H1 (cell line): ENCODE results near the gene EPHA6. TPM values are rescaled to one million over a fixed set of nuclear protein-coding genes. Genes with fewer than 3 reads are reported as not detected.

ENCODE experiments used
- CTCF ChIA-PET: fragments of 300-600 bp; sonication (Branson Sonifier 250); formaldehyde crosslinking; loops from one replicate; lab custom pipeline; 2021; ENCODE audit not compliant: partially characterized antibody; lab: Charles Lee
- POLR2A ChIA-PET: fragments of 300-600 bp; sonication (Branson Sonifier 250); formaldehyde crosslinking; loops from one replicate; lab custom pipeline; 2021; ENCODE audit warnings: inconsistent platforms; ENCODE audit not compliant: partially characterized antibody; lab: Charles Lee
- DNase-seq, 2 experiments: peaks; one replicate each; pipeline versions ENCODE4 v3.0.0 to v3.0.0-alpha.2; 2010 to 2022; ENCODE audit warnings: low spot score in 2 of 2, low read depth in 1 of 2, mixed read lengths in 1 of 2
- FAIRE-seq: peaks from 2 replicates; lab custom pipeline; 2011; peaks lifted over from hg19 to GRCh38; lab: Jason Lieb, UNC
- H2AFZ ChIP-seq: 2 replicates; pipeline ENCODE4 v1.8.1; 2012; ENCODE audit warnings: low read length, inconsistent platforms
- H2AK5ac ChIP-seq: 2 replicates; pipeline ENCODE4 v1.6.1; 2013; ENCODE audit warnings: low read depth, low read length
- H2BK120ac ChIP-seq: replicated peaks from 2 replicates; pipeline ENCODE3; 2013; ENCODE audit warnings: low read depth, low read length, inconsistent platforms
- H2BK12ac ChIP-seq: 2 replicates; pipeline ENCODE4 v1.6.1; 2013; ENCODE audit warnings: low read depth, low read length
- H2BK15ac ChIP-seq: 2 replicates; pipeline ENCODE4 v1.6.1; 2013; ENCODE audit warnings: low read length
- H2BK20ac ChIP-seq: 2 replicates; pipeline ENCODE4 v1.6.1; 2013; ENCODE audit warnings: low read length
- H2BK5ac ChIP-seq: 2 replicates; pipeline ENCODE4 v1.6.1; 2013; ENCODE audit warnings: low read depth, low read length
- H3K14ac ChIP-seq: 2 replicates; pipeline ENCODE4 v1.6.1; 2013; ENCODE audit warnings: inconsistent platforms; ENCODE audit not compliant: insufficient read length
- H3K18ac ChIP-seq: 2 replicates; pipeline ENCODE4 v1.6.1; 2013; ENCODE audit warnings: low read length; ENCODE audit errors: extremely low read depth
- H3K23ac ChIP-seq: 2 replicates; pipeline ENCODE4 v1.6.1; 2013; ENCODE audit warnings: inconsistent platforms; ENCODE audit not compliant: insufficient read length
- H3K23me2 ChIP-seq: 2 replicates; pipeline ENCODE4 v1.6.1; 2013; ENCODE audit warnings: low read depth, low read length
- H3K27ac ChIP-seq: 2 replicates; pipeline ENCODE4 v1.6.1; 2011; ENCODE audit warnings: low read depth, low read length, inconsistent platforms
- H3K27me3 ChIP-seq, 4 experiments: replicated peaks in 1 of 4; 1 replicate in 1 of 4; 2 replicates in 3 of 4; pipeline versions ENCODE4 v1.6.1 to v1.8.1; 2011 to 2013; ENCODE audit warnings: low read length in 3 of 4, mild to moderate bottlenecking in 3 of 4, inconsistent platforms in 2 of 4, mixed read lengths in 2 of 4, moderate library complexity in 1 of 4; ENCODE audit not compliant: control insufficient read depth in 3 of 4, insufficient read depth in 3 of 4; ENCODE audit errors: extremely low read depth in 1 of 4
- H3K36me3 ChIP-seq, 4 experiments: 2 replicates each; pipeline versions ENCODE4 v1.6.1 to v1.8.1; 2011 to 2013; ENCODE audit warnings: mild to moderate bottlenecking in 4 of 4, low read length in 3 of 4, moderate library complexity in 2 of 4, control low read depth in 1 of 4, inconsistent platforms in 1 of 4; ENCODE audit not compliant: insufficient read depth in 4 of 4, control insufficient read depth in 2 of 4
- H3K4ac ChIP-seq: replicated peaks from 2 replicates; pipeline ENCODE3; 2013; ENCODE audit warnings: low read length, low read depth, mixed read lengths, inconsistent platforms; ENCODE audit not compliant: insufficient read length
- H3K4me1 ChIP-seq, 4 experiments: replicated peaks in 1 of 4; 1 replicate in 1 of 4; 2 replicates in 3 of 4; pipeline versions ENCODE4 v1.6.1 to v1.8.1; 2011 to 2013; ENCODE audit warnings: low read length in 3 of 4, inconsistent platforms in 2 of 4, mixed read lengths in 1 of 4; ENCODE audit not compliant: insufficient read depth in 4 of 4, control insufficient read depth in 3 of 4
- H3K4me2 ChIP-seq, 2 experiments: 2 replicates each; pipeline versions ENCODE4 v1.6.1 to v1.8.1; 2011 to 2013; ENCODE audit warnings: low read depth in 2 of 2, low read length in 2 of 2, control low read depth in 1 of 2, inconsistent platforms in 1 of 2, mild to moderate bottlenecking in 1 of 2; ENCODE audit not compliant: insufficient read depth in 1 of 2
- H3K4me3 ChIP-seq, 4 experiments: fragments of 200-600, 300-600 bp in 1 of 4; sonication (generic), shearing (Covaris generic), sonication (Bioruptor Twin) in 1 of 4; 2 replicates each; pipeline versions ENCODE4 v1.5.1 to v1.8.1; 2011 to 2016; ENCODE audit warnings: low read length in 4 of 4, low read depth in 3 of 4, control low read depth in 2 of 4, inconsistent platforms in 2 of 4, mild to moderate bottlenecking in 2 of 4, mixed read lengths in 1 of 4, moderate library complexity in 1 of 4; ENCODE audit not compliant: insufficient read depth in 2 of 4; ENCODE audit errors: extremely low read depth in 1 of 4
- H3K56ac ChIP-seq: replicated peaks from 2 replicates; pipeline ENCODE3; 2013; ENCODE audit warnings: low read depth, mild to moderate bottlenecking, mixed read lengths, low read length, inconsistent platforms; ENCODE audit not compliant: insufficient read length
- H3K79me1 ChIP-seq: 2 replicates; pipeline ENCODE4 v1.6.1; 2013; ENCODE audit warnings: low read depth, low read length, control low read depth
- H3K79me2 ChIP-seq, 2 experiments: 2 replicates each; pipeline versions ENCODE4 v1.6.1 to v1.8.1; 2012 to 2013; ENCODE audit warnings: low read length in 2 of 2, mild to moderate bottlenecking in 2 of 2, inconsistent platforms in 1 of 2; ENCODE audit not compliant: insufficient read depth in 2 of 2, control insufficient read depth in 1 of 2
- H3K9ac ChIP-seq, 4 experiments: replicated peaks in 1 of 4; 1 replicate in 1 of 4; 2 replicates in 3 of 4; pipeline versions ENCODE4 v1.6.1 to v1.8.1; 2011 to 2013; ENCODE audit warnings: low read depth in 3 of 4, low read length in 3 of 4, control low read depth in 2 of 4, mild to moderate bottlenecking in 2 of 4, moderate library complexity in 2 of 4, inconsistent platforms in 1 of 4; ENCODE audit errors: extremely low read depth in 1 of 4
- H3K9me3 ChIP-seq, 2 experiments: 2 replicates each; pipeline versions ENCODE4 v1.6.1 to v1.8.1; 2012 to 2013; ENCODE audit warnings: mild to moderate bottlenecking in 2 of 2, moderate library complexity in 2 of 2, control low read depth in 1 of 2, inconsistent platforms in 1 of 2, low read depth in 1 of 2, low read length in 1 of 2, mixed read lengths in 1 of 2; ENCODE audit not compliant: insufficient read depth in 2 of 2
- H4K20me1 ChIP-seq, 2 experiments: replicated peaks in 1 of 2; 2 replicates each; pipeline versions ENCODE3 to v1.8.1; 2011 to 2013; ENCODE audit warnings: inconsistent platforms in 2 of 2, low read length in 2 of 2, mild to moderate bottlenecking in 1 of 2; ENCODE audit not compliant: insufficient read depth in 2 of 2, control insufficient read depth in 1 of 2
- H4K5ac ChIP-seq: 2 replicates; pipeline ENCODE4 v1.6.1; 2013; ENCODE audit warnings: low read length, low read depth, mixed read lengths, inconsistent platforms; ENCODE audit not compliant: insufficient read length
- H4K8ac ChIP-seq: 2 replicates; pipeline ENCODE4 v1.8.0; 2013; ENCODE audit warnings: mild to moderate bottlenecking, moderate library complexity, low read length, inconsistent platforms; ENCODE audit not compliant: insufficient read depth; ENCODE audit errors: extremely low read depth
- H4K91ac ChIP-seq: replicated peaks from 2 replicates; pipeline ENCODE3; 2013; ENCODE audit warnings: low read length, mixed read lengths, inconsistent platforms; ENCODE audit not compliant: insufficient read length
- KDM4A ChIP-seq: IDR thresholded peaks from one replicate; pipeline ENCODE4 v1.7.1; 2012; ENCODE audit warnings: low read depth, mild to moderate bottlenecking, moderate library complexity, low read length, inconsistent platforms; ENCODE audit not compliant: severe bottlenecking
- KDM5A ChIP-seq: fragments of 200-600 bp; IDR thresholded peaks from 2 replicates; pipeline ENCODE4 v1.7.1; 2012; ENCODE audit warnings: mild to moderate bottlenecking, low read length, inconsistent platforms, mixed read lengths
- MAFK ChIP-seq: IDR thresholded peaks from 2 replicates; pipeline ENCODE4 v1.6.1; 2012; ENCODE audit warnings: low read depth, mild to moderate bottlenecking, improper control_type of control experiment, low read length
- MAX ChIP-seq: IDR thresholded peaks from 2 replicates; pipeline ENCODE4 v1.6.1; 2012; ENCODE audit warnings: inconsistent platforms
- TEAD4 ChIP-seq: IDR thresholded peaks from 2 replicates; pipeline ENCODE4 v1.6.1; 2012; ENCODE audit warnings: low read depth, low read length, inconsistent platforms, mixed read lengths
- WGBS, 2 experiments: shearing (Covaris generic) in 1 of 2; methylation state at CpG; one replicate each; pipeline versions ENCODE4 v1.1.6 to v1.1.7; 2013 to 2015; ENCODE audit warnings: low lambda C conversion rate in 2 of 2, mixed read lengths in 2 of 2, inconsistent platforms in 1 of 2, low coverage in 1 of 2, missing lambda C conversion rate in 1 of 2; ENCODE audit not compliant: insufficient replicate concordance in 2 of 2, insufficient coverage in 1 of 2, insufficient read length in 1 of 2; ENCODE audit errors: extremely low coverage in 1 of 2, missing lambda C conversion rate in 1 of 2; 5-methylcytosine and 5-hydroxymethylcytosine counted together
- polyA plus RNA-seq, 7 experiments: library from polyadenylated mRNA; depleted of rRNA in 3 of 7; stranded (reverse) in 5 of 7; unstranded in 2 of 7; fragments of >200 nt in 5 of 7; fragments of 200-250 nt in 2 of 7; gene quantifications; 1 replicate in 5 of 7; 2 replicates in 1 of 7; 4 replicates in 1 of 7; pipeline versions ENCODE4 v1.2.1 to v1.2.3, GENCODE V29; 2011 to 2013; ENCODE audit warnings: missing spikeins in 2 of 7, mixed read lengths in 2 of 7
- total RNA-seq: library from RNA; stranded (reverse); fragmentation: NEBNext Ultra II Directional; extraction: Animal tissue kit (Norgen Biotek cat#: 25700); gene quantifications from 2 replicates; pipeline ENCODE4 v1.2.1, GENCODE V29; 2021

The EPHA6 gene
- total and polyA plus RNA-seq, 2 of the 8 experiments (the other 6 are each of a cell fraction or from before 2014, with no cell fraction given) = 0.83 to 3.2 TPM

GRCh38 chr3:96814651-96815567 lies 515 bp downstream of the EPHA6 start:
- peak overlapping the region; percentile 91; the same call in 1 of the 2 replicates for H2AFZ ChIP-seq
- 0 out of 2 replicates have a peak overlapping the region, but pooled peaks have one; percentile 41 for H3K18ac ChIP-seq
- no peak overlapping the region for H2BK5ac ChIP-seq
- no peak for TF ChIP-seq TEAD4
- peak; percentile 71 for TF ChIP-seq KDM4A
- no peak for TF ChIP-seq KDM5A
- no peak for TF ChIP-seq MAFK
- peak; percentile 19 for TF ChIP-seq MAX
- H3K9ac ChIP-seq = no peak overlapping the region
- H3K36me3 ChIP-seq = no peaks in the 10 kb centered on the region
- no peak overlapping the region for H3K56ac ChIP-seq
- H3K27me3 ChIP-seq = peaks cover 0 to 30% (median 20%) of the 10 kb centered on the region in 4 experiments; a peak in 6 of 7 replicates
- no peaks in the 10 kb centered on the region for H3K79me1 ChIP-seq
- H2BK120ac ChIP-seq = no peak overlapping the region
- peaks cover 0 to 3% (median 0%) of the 10 kb centered on the region in 4 experiments; a peak in 2 of 7 replicates for H3K4me1 ChIP-seq
- peaks cover 20% of the 10 kb centered on the region for H3K23me2 ChIP-seq
- no peaks in the 10 kb centered on the region for H4K20me1 ChIP-seq
- H4K91ac ChIP-seq = no peak overlapping the region
- 10% methylated on average over 28 of the region's 50 CpGs; no CpG with 5 or more reads in 1 of the 2 experiments for WGBS, 2 experiments
- H2BK12ac ChIP-seq = no peak overlapping the region
- H2BK20ac ChIP-seq = no peak overlapping the region
- no peaks in the 10 kb centered on the region for H3K9me3 ChIP-seq
- no peak overlapping the region for H3K27ac ChIP-seq
- ChIA-PET CTCF (interaction anchor here (1.0 to 1.4 kb wide), 3 partner anchors 11 to 512 kb away, joined by 3 to 4 read pairs (median 3); no protein-coding TSS in a partner anchor), POLR2A (no interaction called here)
- no peak for FAIRE-seq
- H2AK5ac ChIP-seq = no peak overlapping the region
- H3K4me2 ChIP-seq = peak overlapping the region; percentile 94 to 100
- H4K8ac ChIP-seq = peak overlapping the region; percentile 51
- DNase-seq = peak in 1 of 2 experiments; percentile 65
- H3K4ac ChIP-seq = peak overlapping the region; percentile 89
- H2BK15ac ChIP-seq = no peak overlapping the region
- H3K4me3 ChIP-seq = peak overlapping the region; percentile 57 to 86 (median 74)
- H3K23ac ChIP-seq = no peak overlapping the region
- H3K79me2 ChIP-seq = no peaks in the 10 kb centered on the region
- H4K5ac ChIP-seq = no peak overlapping the region
- H3K14ac ChIP-seq = no peak overlapping the region
